H1 (cell line): ENCODE data around the gene TEX38. TPM values are rescaled to one million over a fixed set of nuclear protein-coding genes. Genes with fewer than 3 reads are reported as not detected.

ENCODE experiments used
- CTCF ChIA-PET: fragments of 300-600 bp; sonication (Branson Sonifier 250); formaldehyde crosslinking; loops from one replicate; lab custom pipeline; 2021; ENCODE audit not compliant: partially characterized antibody; lab: Charles Lee
- POLR2A ChIA-PET: fragments of 300-600 bp; sonication (Branson Sonifier 250); formaldehyde crosslinking; loops from one replicate; lab custom pipeline; 2021; ENCODE audit warnings: inconsistent platforms; ENCODE audit not compliant: partially characterized antibody; lab: Charles Lee
- DNase-seq, 2 experiments: peaks; one replicate each; pipeline versions ENCODE4 v3.0.0 to v3.0.0-alpha.2; 2010 to 2022; ENCODE audit warnings: low spot score in 2 of 2, low read depth in 1 of 2, mixed read lengths in 1 of 2
- FAIRE-seq: peaks from 2 replicates; lab custom pipeline; 2011; peaks lifted over from hg19 to GRCh38; lab: Jason Lieb, UNC
- H2AFZ ChIP-seq: 2 replicates; pipeline ENCODE4 v1.8.1; 2012; ENCODE audit warnings: low read length, inconsistent platforms
- H2AK5ac ChIP-seq: 2 replicates; pipeline ENCODE4 v1.6.1; 2013; ENCODE audit warnings: low read depth, low read length
- H2BK120ac ChIP-seq: replicated peaks from 2 replicates; pipeline ENCODE3; 2013; ENCODE audit warnings: low read depth, low read length, inconsistent platforms
- H2BK12ac ChIP-seq: 2 replicates; pipeline ENCODE4 v1.6.1; 2013; ENCODE audit warnings: low read depth, low read length
- H2BK15ac ChIP-seq: 2 replicates; pipeline ENCODE4 v1.6.1; 2013; ENCODE audit warnings: low read length
- H2BK20ac ChIP-seq: 2 replicates; pipeline ENCODE4 v1.6.1; 2013; ENCODE audit warnings: low read length
- H2BK5ac ChIP-seq: 2 replicates; pipeline ENCODE4 v1.6.1; 2013; ENCODE audit warnings: low read depth, low read length
- H3K14ac ChIP-seq: 2 replicates; pipeline ENCODE4 v1.6.1; 2013; ENCODE audit warnings: inconsistent platforms; ENCODE audit not compliant: insufficient read length
- H3K18ac ChIP-seq: 2 replicates; pipeline ENCODE4 v1.6.1; 2013; ENCODE audit warnings: low read length; ENCODE audit errors: extremely low read depth
- H3K23ac ChIP-seq: 2 replicates; pipeline ENCODE4 v1.6.1; 2013; ENCODE audit warnings: inconsistent platforms; ENCODE audit not compliant: insufficient read length
- H3K23me2 ChIP-seq: 2 replicates; pipeline ENCODE4 v1.6.1; 2013; ENCODE audit warnings: low read depth, low read length
- H3K27ac ChIP-seq: 2 replicates; pipeline ENCODE4 v1.6.1; 2011; ENCODE audit warnings: low read depth, low read length, inconsistent platforms
- H3K27me3 ChIP-seq, 4 experiments: replicated peaks in 1 of 4; 1 replicate in 1 of 4; 2 replicates in 3 of 4; pipeline versions ENCODE4 v1.6.1 to v1.8.1; 2011 to 2013; ENCODE audit warnings: low read length in 3 of 4, mild to moderate bottlenecking in 3 of 4, inconsistent platforms in 2 of 4, mixed read lengths in 2 of 4, moderate library complexity in 1 of 4; ENCODE audit not compliant: control insufficient read depth in 3 of 4, insufficient read depth in 3 of 4; ENCODE audit errors: extremely low read depth in 1 of 4
- H3K36me3 ChIP-seq, 4 experiments: 2 replicates each; pipeline versions ENCODE4 v1.6.1 to v1.8.1; 2011 to 2013; ENCODE audit warnings: mild to moderate bottlenecking in 4 of 4, low read length in 3 of 4, moderate library complexity in 2 of 4, control low read depth in 1 of 4, inconsistent platforms in 1 of 4; ENCODE audit not compliant: insufficient read depth in 4 of 4, control insufficient read depth in 2 of 4
- H3K4ac ChIP-seq: replicated peaks from 2 replicates; pipeline ENCODE3; 2013; ENCODE audit warnings: low read length, low read depth, mixed read lengths, inconsistent platforms; ENCODE audit not compliant: insufficient read length
- H3K4me1 ChIP-seq, 4 experiments: replicated peaks in 1 of 4; 1 replicate in 1 of 4; 2 replicates in 3 of 4; pipeline versions ENCODE4 v1.6.1 to v1.8.1; 2011 to 2013; ENCODE audit warnings: low read length in 3 of 4, inconsistent platforms in 2 of 4, mixed read lengths in 1 of 4; ENCODE audit not compliant: insufficient read depth in 4 of 4, control insufficient read depth in 3 of 4
- H3K4me2 ChIP-seq, 2 experiments: 2 replicates each; pipeline versions ENCODE4 v1.6.1 to v1.8.1; 2011 to 2013; ENCODE audit warnings: low read depth in 2 of 2, low read length in 2 of 2, control low read depth in 1 of 2, inconsistent platforms in 1 of 2, mild to moderate bottlenecking in 1 of 2; ENCODE audit not compliant: insufficient read depth in 1 of 2
- H3K4me3 ChIP-seq, 4 experiments: fragments of 200-600, 300-600 bp in 1 of 4; sonication (generic), shearing (Covaris generic), sonication (Bioruptor Twin) in 1 of 4; 2 replicates each; pipeline versions ENCODE4 v1.5.1 to v1.8.1; 2011 to 2016; ENCODE audit warnings: low read length in 4 of 4, low read depth in 3 of 4, control low read depth in 2 of 4, inconsistent platforms in 2 of 4, mild to moderate bottlenecking in 2 of 4, mixed read lengths in 1 of 4, moderate library complexity in 1 of 4; ENCODE audit not compliant: insufficient read depth in 2 of 4; ENCODE audit errors: extremely low read depth in 1 of 4
- H3K56ac ChIP-seq: replicated peaks from 2 replicates; pipeline ENCODE3; 2013; ENCODE audit warnings: low read depth, mild to moderate bottlenecking, mixed read lengths, low read length, inconsistent platforms; ENCODE audit not compliant: insufficient read length
- H3K79me1 ChIP-seq: 2 replicates; pipeline ENCODE4 v1.6.1; 2013; ENCODE audit warnings: low read depth, low read length, control low read depth
- H3K79me2 ChIP-seq, 2 experiments: 2 replicates each; pipeline versions ENCODE4 v1.6.1 to v1.8.1; 2012 to 2013; ENCODE audit warnings: low read length in 2 of 2, mild to moderate bottlenecking in 2 of 2, inconsistent platforms in 1 of 2; ENCODE audit not compliant: insufficient read depth in 2 of 2, control insufficient read depth in 1 of 2
- H3K9ac ChIP-seq, 4 experiments: replicated peaks in 1 of 4; 1 replicate in 1 of 4; 2 replicates in 3 of 4; pipeline versions ENCODE4 v1.6.1 to v1.8.1; 2011 to 2013; ENCODE audit warnings: low read depth in 3 of 4, low read length in 3 of 4, control low read depth in 2 of 4, mild to moderate bottlenecking in 2 of 4, moderate library complexity in 2 of 4, inconsistent platforms in 1 of 4; ENCODE audit errors: extremely low read depth in 1 of 4
- H3K9me3 ChIP-seq, 2 experiments: 2 replicates each; pipeline versions ENCODE4 v1.6.1 to v1.8.1; 2012 to 2013; ENCODE audit warnings: mild to moderate bottlenecking in 2 of 2, moderate library complexity in 2 of 2, control low read depth in 1 of 2, inconsistent platforms in 1 of 2, low read depth in 1 of 2, low read length in 1 of 2, mixed read lengths in 1 of 2; ENCODE audit not compliant: insufficient read depth in 2 of 2
- H4K20me1 ChIP-seq, 2 experiments: replicated peaks in 1 of 2; 2 replicates each; pipeline versions ENCODE3 to v1.8.1; 2011 to 2013; ENCODE audit warnings: inconsistent platforms in 2 of 2, low read length in 2 of 2, mild to moderate bottlenecking in 1 of 2; ENCODE audit not compliant: insufficient read depth in 2 of 2, control insufficient read depth in 1 of 2
- H4K5ac ChIP-seq: 2 replicates; pipeline ENCODE4 v1.6.1; 2013; ENCODE audit warnings: low read length, low read depth, mixed read lengths, inconsistent platforms; ENCODE audit not compliant: insufficient read length
- H4K8ac ChIP-seq: 2 replicates; pipeline ENCODE4 v1.8.0; 2013; ENCODE audit warnings: mild to moderate bottlenecking, moderate library complexity, low read length, inconsistent platforms; ENCODE audit not compliant: insufficient read depth; ENCODE audit errors: extremely low read depth
- H4K91ac ChIP-seq: replicated peaks from 2 replicates; pipeline ENCODE3; 2013; ENCODE audit warnings: low read length, mixed read lengths, inconsistent platforms; ENCODE audit not compliant: insufficient read length
- ATF2 ChIP-seq: IDR thresholded peaks from 2 replicates; pipeline ENCODE4 v1.6.1; 2012; ENCODE audit warnings: low read length, inconsistent platforms
- BACH1 ChIP-seq: IDR thresholded peaks from 2 replicates; pipeline ENCODE4 v1.6.1; 2012; ENCODE audit warnings: low read length, improper control_type of control experiment
- BCL11A ChIP-seq, 2 experiments: IDR thresholded peaks; one replicate each; pipeline ENCODE4 v1.6.1; 2011; ENCODE audit warnings: low read depth in 2 of 2, low read length in 2 of 2, mild to moderate bottlenecking in 2 of 2
- CEBPB ChIP-seq: IDR thresholded peaks from 2 replicates; pipeline ENCODE4 v1.6.1; 2012; ENCODE audit warnings: low read depth, low read length
- FOSL1 ChIP-seq: IDR thresholded peaks from 2 replicates; pipeline ENCODE4 v1.6.1; 2011; ENCODE audit warnings: mild to moderate bottlenecking, low read depth, low read length, moderate library complexity; ENCODE audit not compliant: insufficient read depth
- JUND ChIP-seq: IDR thresholded peaks from 2 replicates; pipeline ENCODE4 v1.6.1; 2011; ENCODE audit warnings: mild to moderate bottlenecking, improper control_type of control experiment, low read length
- KDM1A ChIP-seq: fragments of 200-600, 300-600 bp; sonication (generic); IDR thresholded peaks from 2 replicates; pipeline ENCODE4 v1.7.1; 2016; ENCODE audit warnings: mild to moderate bottlenecking, low read length, borderline replicate concordance
- KDM4A ChIP-seq: IDR thresholded peaks from one replicate; pipeline ENCODE4 v1.7.1; 2012; ENCODE audit warnings: low read depth, mild to moderate bottlenecking, moderate library complexity, low read length, inconsistent platforms; ENCODE audit not compliant: severe bottlenecking
- SIRT6 ChIP-seq: IDR thresholded peaks from one replicate; pipeline ENCODE4 v1.7.1; 2012; ENCODE audit warnings: low read length, inconsistent platforms
- SP2 ChIP-seq: IDR thresholded peaks from 2 replicates; pipeline ENCODE4 v1.6.1; 2012; ENCODE audit warnings: mild to moderate bottlenecking, low read length, inconsistent platforms
- WGBS, 2 experiments: shearing (Covaris generic) in 1 of 2; methylation state at CpG; one replicate each; pipeline versions ENCODE4 v1.1.6 to v1.1.7; 2013 to 2015; ENCODE audit warnings: low lambda C conversion rate in 2 of 2, mixed read lengths in 2 of 2, inconsistent platforms in 1 of 2, low coverage in 1 of 2, missing lambda C conversion rate in 1 of 2; ENCODE audit not compliant: insufficient replicate concordance in 2 of 2, insufficient coverage in 1 of 2, insufficient read length in 1 of 2; ENCODE audit errors: extremely low coverage in 1 of 2, missing lambda C conversion rate in 1 of 2; 5-methylcytosine and 5-hydroxymethylcytosine counted together
- polyA plus RNA-seq, 7 experiments: library from polyadenylated mRNA; depleted of rRNA in 3 of 7; stranded (reverse) in 5 of 7; unstranded in 2 of 7; fragments of >200 nt in 5 of 7; fragments of 200-250 nt in 2 of 7; gene quantifications; 1 replicate in 5 of 7; 2 replicates in 1 of 7; 4 replicates in 1 of 7; pipeline versions ENCODE4 v1.2.1 to v1.2.3, GENCODE V29; 2011 to 2013; ENCODE audit warnings: missing spikeins in 2 of 7, mixed read lengths in 2 of 7
- total RNA-seq: library from RNA; stranded (reverse); fragmentation: NEBNext Ultra II Directional; extraction: Animal tissue kit (Norgen Biotek cat#: 25700); gene quantifications from 2 replicates; pipeline ENCODE4 v1.2.1, GENCODE V29; 2021

Gene TEX38
- total and polyA plus RNA-seq, 2 of the 8 experiments (the other 6 are each of a cell fraction or from before 2014, with no cell fraction given) = 0.33 TPM; not detected in 1

DNA sequence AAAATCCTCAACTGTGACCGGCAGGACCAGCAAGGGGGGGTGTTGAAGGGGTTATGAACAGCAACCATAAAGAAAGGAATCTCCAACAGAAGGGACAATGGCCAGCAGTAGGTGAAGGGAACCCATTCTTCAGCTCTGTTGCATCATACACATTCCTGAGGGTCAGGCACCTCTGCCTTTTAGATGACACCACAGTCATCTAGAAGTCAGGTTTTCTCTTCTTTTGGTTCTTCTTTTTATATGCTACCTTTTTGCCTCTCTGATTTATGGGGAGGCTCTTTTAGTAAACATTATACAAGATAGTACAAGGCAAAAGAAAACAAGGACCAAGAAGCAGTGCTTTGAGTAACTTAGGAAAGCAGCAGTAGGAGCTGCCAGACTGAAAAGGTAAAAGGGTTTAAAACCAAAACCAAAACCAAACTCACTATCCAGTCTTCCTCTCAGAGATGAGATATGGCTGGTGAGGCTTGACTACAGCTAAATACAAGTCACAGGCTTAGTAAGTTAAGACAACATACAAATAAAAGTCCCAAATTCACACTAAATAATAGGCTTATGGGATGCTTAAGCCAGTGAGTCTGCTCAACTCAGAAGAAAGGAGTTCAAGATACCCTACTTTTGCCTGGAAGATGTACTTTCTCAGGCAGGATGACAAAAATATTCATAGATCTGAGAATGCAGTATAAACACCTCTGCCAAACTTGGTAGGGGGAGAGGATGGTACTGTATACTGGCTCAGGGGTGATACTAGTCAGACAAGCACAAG lies 4.1 kb downstream of the TEX38 start:
- Histone ChIP-seq H2BK12ac (peak overlapping the region; percentile 65; the same call in 1 of the 2 replicates), H4K8ac (no peak overlapping the region), H3K56ac (no peak overlapping the region), H2BK20ac (0 out of 2 replicates have a peak overlapping the region, but pooled peaks have one; percentile 55), H3K23ac (no peak overlapping the region), H2BK5ac (peak overlapping the region; percentile 86), H3K18ac (no peak overlapping the region; the same call in 1 of the 2 replicates), H3K79me1 (no peaks in the 10 kb centered on the region), H3K4me1 (peaks cover 1 to 14% (median 9%) of the 10 kb centered on the region in 4 experiments; a peak in 4 of 7 replicates), H3K4me3 (no peak overlapping the region), H2AK5ac (no peak overlapping the region), H4K5ac (no peak overlapping the region), H3K23me2 (no peaks in the 10 kb centered on the region), H4K20me1 (no peaks in the 10 kb centered on the region), H2BK120ac (no peak overlapping the region), H2AFZ (no peak overlapping the region), H3K9me3 (no peaks in the 10 kb centered on the region), H3K27me3 (no peaks in the 10 kb centered on the region), H3K14ac (no peak overlapping the region), H3K36me3 (peaks cover 0 to 31% (median 5%) of the 10 kb centered on the region in 4 experiments; a peak in 4 of 8 replicates), H3K4ac (no peak overlapping the region), H3K4me2 (peak overlapping the region in 1 of 2 experiments; percentile 32; a peak in 2 of 4 replicates), H3K9ac (peak overlapping the region in 1 of 4 experiments; percentile 10; a peak in 1 of 7 replicates), H3K79me2 (no peaks in the 10 kb centered on the region), H4K91ac (no peak overlapping the region), H2BK15ac (0 out of 2 replicates have a peak overlapping the region, but pooled peaks have one; percentile 53), H3K27ac (no peak overlapping the region)
- FAIRE-seq = no peak
- WGBS, 2 experiments = 69% methylated on average over 1 of the region's 1 CpG; no CpG with 5 or more reads in 1 of the 2 experiments
- no peak for DNase-seq
- ChIA-PET POLR2A (interaction anchor here (1.3 to 2.1 kb wide), 3 partner anchors 10 to 59 kb away, joined by 3 to 6 read pairs (median 4); partner anchors contain the start of gene MOB3C), CTCF (interaction anchor here (0.6 to 1.5 kb wide), 2 partner anchors 10 to 429 kb away, joined by 3 read pairs; no protein-coding TSS in a partner anchor)
- TF ChIP-seq CEBPB (peak; percentile 94), BCL11A (IDR thresholded peaks at IDR 0.05; ENCODE audit: low read depth in 2 of 2, low read length in 2 of 2) (no peak), KDM1A (no peak), SIRT6 (no peak), KDM4A (no peak), FOSL1 (no peak), JUND (0 out of 2 replicates have a peak, but pooled peaks have one; percentile 48), ATF2 (no peak), SP2 (no peak), BACH1 (no peak)
